Astrocyte of the cerebellum (primary cell): Measurements from ENCODE around the gene ANKRD10.
"Not testable (repeated sequence)": the region's sequence is repeated elsewhere in the genome, so short reads cannot be mapped to it uniquely, and the experiment has no call there.

Source experiments
- DNase-seq: peaks from one replicate; pipeline ENCODE4 v3.0.0-alpha.2; 2011; ENCODE audit warnings: low read depth
- H3K4me3 ChIP-seq: 2 replicates; pipeline ENCODE4 v1.5.1; 2011; ENCODE audit warnings: mild to moderate bottlenecking, low read depth, low read length, moderate library complexity
- CTCF ChIP-seq: IDR thresholded peaks from 2 replicates; pipeline ENCODE4 v1.5.1; 2012; ENCODE audit warnings: low read length, low read depth, moderate library complexity, mild to moderate bottlenecking; ENCODE audit errors: missing control alignments
- in situ Hi-C: cut with HindIII; loops from 2 replicates; pipeline ENCODE4 v1.10.0; 2017; ENCODE audit warnings: low sequenced_read_pairs

ANKRD10 gene

GRCh38 chr13:110838116-110838515, 76.8 kb downstream of the ANKRD10 start:
- in situ Hi-C loops: no loop called here
- H3K4me3 ChIP-seq: no peak overlapping the region
- no peak for DNase-seq
- no peak for TF ChIP-seq CTCF

- in situ Hi-C loops, H3K4me3 ChIP-seq, DNase-seq: not testable (repeated sequence)
Measured at GRCh38 chr13:110837397-110838061, 77.3 kb downstream of the ANKRD10 start.

- no peak for DNase-seq
- in situ Hi-C loops: no loop called here
- no peak for TF ChIP-seq CTCF
- H3K4me3 ChIP-seq: no peak overlapping the region
Measured at GRCh38 chr13:110836605-110836903, 78.3 kb downstream of the ANKRD10 start.

GRCh38 chr13:110835721-110836604, 78.9 kb downstream of the ANKRD10 start:
- in situ Hi-C loops: no loop called here
- no peak for TF ChIP-seq CTCF
- no peak overlapping the region for H3K4me3 ChIP-seq
- no peak for DNase-seq

- DNase-seq: no peak
- in situ Hi-C loops: no loop called here
- TF ChIP-seq CTCF: no peak
- no peak overlapping the region for H3K4me3 ChIP-seq
Measured at GRCh38 chr13:110834572-110834971, 80.3 kb downstream of the ANKRD10 start.

GRCh38 chr13:110832531-110832930, 82.3 kb downstream of the ANKRD10 start:
- no peak for TF ChIP-seq CTCF
- H3K4me3 ChIP-seq: no peak overlapping the region
- DNase-seq: no peak
- in situ Hi-C loops: no loop called here

- TF ChIP-seq CTCF: no peak
- no peak overlapping the region for H3K4me3 ChIP-seq
- in situ Hi-C loops: no loop called here
- DNase-seq: no peak
Measured at GRCh38 chr13:110832205-110832479, 82.7 kb downstream of the ANKRD10 start.
